Measurements from ENCODE around the gene STAM.
A peak's percentile ranks its signal among the peaks of the same experiment; 100 is the strongest.

Gene STAM

GRCh38 chr10:17747883-17748550, 104.1 kb downstream of the STAM start:
- in situ Hi-C loops (cut with HindIII; ENCODE audit: low pct_unique_long_range_greater_than_20kb, low sequenced_read_pairs), result no loop called here
- no peak for TF ChIP-seq JUND (IDR thresholded peaks at IDR 0.05; ENCODE audit: low read depth)

GRCh38 chr10:17749890-17750289, 105.9 kb downstream of the STAM start:
- DNase-seq (ENCODE audit: low read depth in 1 of 2, low spot score in 1 of 2), result no peak
- in situ Hi-C loops (cut with HindIII; ENCODE audit: low pct_unique_long_range_greater_than_20kb, low sequenced_read_pairs), result no loop called here
- TF ChIP-seq JUND (IDR thresholded peaks at IDR 0.05; ENCODE audit: low read depth), result no peak

More at GRCh38 chr10:17747883-17748550, 104.1 kb downstream of the STAM start:
- peak in 1 of 2 experiments; percentile 31 for DNase-seq (ENCODE audit: low read depth in 1 of 2, low spot score in 1 of 2)

- TF ChIP-seq JUND (IDR thresholded peaks at IDR 0.05; ENCODE audit: low read depth), result no peak
These were observed 108.0 kb downstream of the STAM start, which contains the start of gene TMEM236 for GRCh38 chr10:17751781-17752445. Gene TMEM236 (plus strand): TSS chr10:17752201. CDS start chr10:17752296, 95 bp downstream.

GRCh38 chr10:17756557-17757217, 112.7 kb downstream of the STAM start:
- TF ChIP-seq JUND (IDR thresholded peaks at IDR 0.05; ENCODE audit: low read depth), result no peak
- peak in 1 of 2 experiments; percentile 18 for DNase-seq (ENCODE audit: low read depth in 1 of 2, low spot score in 1 of 2)
- in situ Hi-C loops (cut with HindIII; ENCODE audit: low pct_unique_long_range_greater_than_20kb, low sequenced_read_pairs), result no loop called here

More at GRCh38 chr10:17751781-17752445, 108.0 kb downstream of the STAM start, which contains the start of gene TMEM236:
- no peak for DNase-seq (ENCODE audit: low read depth in 1 of 2, low spot score in 1 of 2)
- in situ Hi-C loops (cut with HindIII; ENCODE audit: low pct_unique_long_range_greater_than_20kb, low sequenced_read_pairs), result no loop called here

- in situ Hi-C loops (cut with HindIII; ENCODE audit: low pct_unique_long_range_greater_than_20kb, low sequenced_read_pairs), result no loop called here
- TF ChIP-seq JUND (IDR thresholded peaks at IDR 0.05; ENCODE audit: low read depth), result no peak
- no peak for DNase-seq (ENCODE audit: low read depth in 1 of 2, low spot score in 1 of 2)
These were observed 114.2 kb downstream of the STAM start for GRCh38 chr10:17758200-17758599.

GRCh38 chr10:17758896-17759295, 114.9 kb downstream of the STAM start:
- TF ChIP-seq JUND (IDR thresholded peaks at IDR 0.05; ENCODE audit: low read depth), result no peak
- in situ Hi-C loops (cut with HindIII; ENCODE audit: low pct_unique_long_range_greater_than_20kb, low sequenced_read_pairs), result no loop called here
- DNase-seq (ENCODE audit: low read depth in 1 of 2, low spot score in 1 of 2), result no peak

GRCh38 chr10:17764142-17764541, 120.2 kb downstream of the STAM start:
- in situ Hi-C loops (cut with HindIII; ENCODE audit: low pct_unique_long_range_greater_than_20kb, low sequenced_read_pairs), result no loop called here
- no peak for TF ChIP-seq JUND (IDR thresholded peaks at IDR 0.05; ENCODE audit: low read depth)
- no peak for DNase-seq (ENCODE audit: low read depth in 1 of 2, low spot score in 1 of 2)

- DNase-seq (ENCODE audit: low read depth in 1 of 2, low spot score in 1 of 2), result no peak
- TF ChIP-seq JUND (IDR thresholded peaks at IDR 0.05; ENCODE audit: low read depth), result no peak
- in situ Hi-C loops (cut with HindIII; ENCODE audit: low pct_unique_long_range_greater_than_20kb, low sequenced_read_pairs), result no loop called here
These were observed 121.7 kb downstream of the STAM start for GRCh38 chr10:17765602-17766001.

Data from T47D (cell line).